ENCODE measurements around the gene SEMA4D.

The SEMA4D gene

DNA sequence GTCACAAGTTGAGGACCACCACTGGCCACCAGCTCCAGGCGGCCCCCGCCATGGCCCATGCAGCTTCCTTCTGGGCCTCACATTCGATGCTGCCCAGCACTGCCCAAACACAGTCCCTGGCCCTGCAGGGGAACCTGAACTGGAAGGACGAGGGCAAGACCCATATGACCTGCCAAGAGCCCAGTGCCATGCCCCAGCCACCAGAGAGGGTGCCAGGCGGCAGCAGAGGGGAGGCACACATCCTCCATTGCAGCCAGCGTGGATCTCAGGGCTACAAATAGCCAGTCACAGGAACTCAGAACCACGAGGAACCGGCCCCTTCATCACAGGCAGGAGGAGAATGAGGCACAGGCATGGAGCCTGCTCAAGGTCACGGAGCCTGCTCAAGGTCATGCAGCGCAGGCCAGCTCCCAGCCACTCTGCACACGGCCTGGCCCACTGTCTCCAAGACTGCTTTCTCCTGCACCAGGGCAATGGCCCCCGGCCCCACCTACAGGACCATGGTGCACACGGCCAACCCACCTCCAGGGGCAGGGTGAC is 69.6 kb downstream of the SEMA4D start:
- POLR2A ChIA-PET: interaction anchor here (0.6 to 0.7 kb wide), 3 partner anchors 10 to 18 kb away, joined by 3 to 4 read pairs (median 3); no protein-coding TSS in a partner anchor
- no peak for DNase-seq (ENCODE audit: extremely low spot score)
- no peak for TF ChIP-seq CTCF (IDR thresholded peaks at IDR 0.05; ENCODE audit: control extremely low read depth, extremely low read depth, low read depth, missing control alignments)
- CTCF ChIA-PET: interaction anchor here (0.9 to 8.9 kb wide), 24 partner anchors 8 to 136 kb away, joined by 3 to 81 read pairs (median 6); partner anchors contain the start of gene SEMA4D

- no peak for TF ChIP-seq CTCF (IDR thresholded peaks at IDR 0.05; ENCODE audit: control extremely low read depth, extremely low read depth, low read depth, missing control alignments)
- DNase-seq (ENCODE audit: extremely low spot score): peak; percentile 65
- ChIA-PET POLR2A (interaction anchor here (0.6 to 0.7 kb wide), 3 partner anchors 9 to 17 kb away, joined by 3 to 4 read pairs (median 3); no protein-coding TSS in a partner anchor), CTCF (interaction anchor here (1.4 to 8.9 kb wide), 9 partner anchors 10 to 137 kb away, joined by 4 to 81 read pairs (median 14); no protein-coding TSS in a partner anchor)
Observed at GRCh38 chr9:89427621-89428221, 70.2 kb downstream of the SEMA4D start.

DNA sequence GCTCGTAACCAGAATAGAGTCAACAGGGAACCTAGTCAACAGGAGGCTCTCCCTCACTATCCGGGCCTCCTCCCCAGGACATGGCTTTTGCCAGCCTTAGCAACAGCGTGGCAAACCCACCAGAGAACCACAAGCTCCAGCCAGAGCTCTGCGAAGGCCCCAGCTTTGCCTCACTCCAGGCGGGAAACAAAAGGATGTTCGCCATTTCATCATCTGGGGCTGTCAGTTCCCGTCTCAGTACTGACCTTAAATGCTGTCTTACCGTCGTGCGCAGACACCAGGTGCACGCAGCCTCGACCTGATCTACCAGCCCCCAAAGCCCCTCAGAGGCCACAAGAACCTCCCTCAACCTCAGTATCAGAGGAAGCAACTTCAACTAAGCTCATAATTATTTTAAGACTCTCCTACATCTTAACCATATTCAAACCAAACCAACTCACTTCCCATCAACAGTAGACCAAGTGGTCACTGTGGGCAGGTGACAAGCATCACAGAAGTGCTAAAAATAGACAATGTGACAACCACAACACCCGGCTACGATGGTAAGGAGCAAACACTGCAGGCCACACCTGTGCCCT is 71.4 kb downstream of the SEMA4D start:
- no peak for TF ChIP-seq CTCF (IDR thresholded peaks at IDR 0.05; ENCODE audit: control extremely low read depth, extremely low read depth, low read depth, missing control alignments)
- ChIA-PET CTCF (interaction anchor here (0.8 to 8.9 kb wide), 8 partner anchors 9 to 122 kb away, joined by 3 to 81 read pairs (median 5); no protein-coding TSS in a partner anchor), POLR2A (interaction anchor here (0.9 kb wide), 1 partner anchor 10 kb away, joined by 7 read pairs; no protein-coding TSS in a partner anchor)
- DNase-seq (ENCODE audit: extremely low spot score): peak; percentile 78

DNA sequence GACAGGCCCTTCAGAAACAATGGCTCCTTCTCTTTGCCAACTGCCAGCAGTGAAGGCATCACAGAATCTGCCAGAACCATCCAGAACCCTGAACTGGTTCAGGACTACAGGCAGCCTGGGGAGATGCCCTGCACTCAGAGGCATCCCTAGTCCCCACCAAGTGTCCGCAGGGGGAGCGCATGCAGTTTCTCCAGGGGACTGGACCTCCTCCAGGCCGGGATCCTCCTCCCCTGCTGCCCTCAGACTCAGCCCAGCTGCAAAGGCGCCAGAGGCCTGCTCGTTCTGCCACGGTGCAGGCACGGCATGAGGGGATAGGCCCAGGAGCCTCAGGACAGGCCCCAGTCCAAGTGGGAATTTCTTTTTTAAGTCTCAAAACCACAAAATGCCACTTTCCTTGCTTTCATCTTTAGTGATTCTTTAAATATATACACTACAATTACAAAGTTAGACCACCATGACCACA is 72.0 kb downstream of the SEMA4D start:
- DNase-seq (ENCODE audit: extremely low spot score): no peak
- no peak for TF ChIP-seq CTCF (IDR thresholded peaks at IDR 0.05; ENCODE audit: control extremely low read depth, extremely low read depth, low read depth, missing control alignments)
- ChIA-PET CTCF (interaction anchor here (0.8 to 8.9 kb wide), 7 partner anchors 9 to 123 kb away, joined by 3 to 81 read pairs (median 4); no protein-coding TSS in a partner anchor), POLR2A (interaction anchor here (0.9 kb wide), 1 partner anchor 11 kb away, joined by 7 read pairs; no protein-coding TSS in a partner anchor)

- POLR2A ChIA-PET: no interaction called here
- DNase-seq (ENCODE audit: extremely low spot score): no peak
- no peak for TF ChIP-seq CTCF (IDR thresholded peaks at IDR 0.05; ENCODE audit: control extremely low read depth, extremely low read depth, low read depth, missing control alignments)
- CTCF ChIA-PET: interaction anchor here (1.1 to 8.9 kb wide), 4 partner anchors 8 to 123 kb away, joined by 3 to 81 read pairs (median 4); no protein-coding TSS in a partner anchor
Observed at GRCh38 chr9:89425024-89425805, 72.7 kb downstream of the SEMA4D start.
